ENCODE results near the gene CD27. TPM values are rescaled to one million over a fixed set of nuclear protein-coding genes. Genes with fewer than 3 reads are reported as not detected.

The CD27 gene
- total RNA-seq, 1 experiment from 2014 or later, result 0.23 TPM

DNA sequence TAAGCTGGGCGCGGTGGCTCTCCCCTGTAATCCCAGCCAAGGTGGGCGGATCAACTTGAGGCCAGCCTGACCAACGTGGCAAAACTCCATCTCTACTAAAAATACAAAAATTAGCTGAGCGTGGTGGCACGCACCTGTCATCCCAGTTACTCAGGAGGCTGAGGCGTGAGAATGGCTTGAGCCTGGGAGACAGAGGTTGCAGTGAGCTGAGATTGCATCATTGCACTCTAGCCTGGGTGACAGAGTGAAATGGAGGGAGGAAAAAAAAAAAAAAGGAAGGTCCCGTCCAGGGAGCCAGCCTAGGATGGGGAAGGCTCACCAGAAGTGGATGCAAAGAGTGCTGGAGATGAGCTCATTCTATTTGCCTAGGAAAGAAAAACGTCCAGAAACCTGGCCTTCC is 1.9 kb upstream of the CD27 start:
- DNase-seq (ENCODE audit: low read depth, low spot score), result no peak
- no peak for TF ChIP-seq CTCF (IDR thresholded peaks at IDR 0.05)
- TF ChIP-seq, protein P1, sequence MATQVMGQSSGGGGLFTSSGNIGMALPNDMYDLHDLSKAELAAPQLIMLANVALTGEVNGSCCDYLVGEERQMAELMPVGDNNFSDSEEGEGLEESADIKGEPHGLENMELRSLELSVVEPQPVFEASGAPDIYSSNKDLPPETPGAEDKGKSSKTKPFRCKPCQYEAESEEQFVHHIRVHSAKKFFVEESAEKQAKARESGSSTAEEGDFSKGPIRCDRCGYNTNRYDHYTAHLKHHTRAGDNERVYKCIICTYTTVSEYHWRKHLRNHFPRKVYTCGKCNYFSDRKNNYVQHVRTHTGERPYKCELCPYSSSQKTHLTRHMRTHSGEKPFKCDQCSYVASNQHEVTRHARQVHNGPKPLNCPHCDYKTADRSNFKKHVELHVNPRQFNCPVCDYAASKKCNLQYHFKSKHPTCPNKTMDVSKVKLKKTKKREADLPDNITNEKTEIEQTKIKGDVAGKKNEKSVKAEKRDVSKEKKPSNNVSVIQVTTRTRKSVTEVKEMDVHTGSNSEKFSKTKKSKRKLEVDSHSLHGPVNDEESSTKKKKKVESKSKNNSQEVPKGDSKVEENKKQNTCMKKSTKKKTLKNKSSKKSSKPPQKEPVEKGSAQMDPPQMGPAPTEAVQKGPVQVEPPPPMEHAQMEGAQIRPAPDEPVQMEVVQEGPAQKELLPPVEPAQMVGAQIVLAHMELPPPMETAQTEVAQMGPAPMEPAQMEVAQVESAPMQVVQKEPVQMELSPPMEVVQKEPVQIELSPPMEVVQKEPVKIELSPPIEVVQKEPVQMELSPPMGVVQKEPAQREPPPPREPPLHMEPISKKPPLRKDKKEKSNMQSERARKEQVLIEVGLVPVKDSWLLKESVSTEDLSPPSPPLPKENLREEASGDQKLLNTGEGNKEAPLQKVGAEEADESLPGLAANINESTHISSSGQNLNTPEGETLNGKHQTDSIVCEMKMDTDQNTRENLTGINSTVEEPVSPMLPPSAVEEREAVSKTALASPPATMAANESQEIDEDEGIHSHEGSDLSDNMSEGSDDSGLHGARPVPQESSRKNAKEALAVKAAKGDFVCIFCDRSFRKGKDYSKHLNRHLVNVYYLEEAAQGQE (IDR thresholded peaks at IDR 0.05; ENCODE audit: insufficient read depth in 1 of 2, low read depth in 2 of 2, low read length in 1 of 2), result no peak
- TF ChIP-seq SIN3A (IDR thresholded peaks at IDR 0.05; ENCODE audit: borderline replicate concordance, insufficient read depth, low read depth, low read length), result no peak
- TF ChIP-seq TCF7L2 (IDR thresholded peaks at IDR 0.05; ENCODE audit: low read depth, low read length), result no peak
- TF ChIP-seq POLR2AphosphoS5 (IDR thresholded peaks at IDR 0.05; ENCODE audit: low read depth, low read length), result no peak
- Histone ChIP-seq H3K9me3 (ENCODE audit: control insufficient read depth, insufficient read depth, low read depth, low read length) (no peaks in the 10 kb centered on the region), H3K27me3 (ENCODE audit: control insufficient read depth, insufficient read depth, low read length) (no peaks in the 10 kb centered on the region), H3K4me1 (ENCODE audit: control insufficient read depth, insufficient read depth, low read length) (no peaks in the 10 kb centered on the region), H3K27ac (ENCODE audit: low read length) (no peak overlapping the region), H3K36me3 (ENCODE audit: control insufficient read depth, insufficient read depth, low read length) (no peaks in the 10 kb centered on the region), H3K4me3 (ENCODE audit: low read depth in 2 of 2, low read length in 2 of 2) (no peak overlapping the region)
- BruUV-seq (replicated peaks), result no TSS peak
- ATAC-seq, result no peak
- ChIA-PET CTCF (interaction anchor here (0.6 kb wide), 3 partner anchors 23 to 100 kb away, joined by 3 to 6 read pairs (median 4); no protein-coding TSS in a partner anchor), POLR2A (interaction anchor here (0.6 to 0.7 kb wide), 4 partner anchors 14 to 264 kb away, joined by 5 to 9 read pairs (median 6); partner anchors contain the start of gene NOP2)
- intact Hi-C loops (cut with micrococcal nuclease; ENCODE audit: unreplicated experiment) (no loop called here), in situ Hi-C loops (cut with HindIII; ENCODE audit: low pct_unique_long_range_greater_than_20kb, low sequenced_read_pairs) (no loop called here)

DNA sequence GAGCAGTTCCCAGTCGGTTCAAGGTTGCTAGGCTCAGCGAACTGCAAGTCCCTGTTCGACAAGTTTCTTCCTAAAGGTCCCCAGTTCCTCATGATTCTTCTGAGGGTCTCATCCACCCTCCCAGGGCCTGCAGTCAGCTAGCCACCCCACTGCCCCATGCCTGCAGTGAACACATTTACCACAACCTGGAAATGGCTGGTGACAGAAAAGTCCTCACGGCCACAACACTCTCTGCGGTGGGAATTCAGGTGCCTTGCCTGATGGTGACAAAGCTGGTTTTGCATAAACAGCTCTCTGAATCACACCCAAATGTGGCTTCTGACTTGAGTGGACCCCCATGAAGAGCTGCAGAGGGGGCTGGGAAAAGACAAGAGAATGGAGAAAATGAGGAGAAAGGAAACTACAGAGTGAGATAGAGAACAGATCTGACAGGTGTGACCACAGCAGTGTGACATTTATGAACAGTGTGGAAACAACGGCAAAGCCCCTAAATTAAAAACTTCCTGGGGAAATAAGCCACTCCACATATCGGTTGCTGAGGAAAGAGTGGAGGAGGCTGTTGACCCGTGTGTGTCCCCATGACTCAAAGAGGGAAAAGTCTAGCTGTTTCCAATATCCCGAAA is 1.3 kb upstream of the CD27 start:
- no peaks in the 10 kb centered on the region for H3K4me1 ChIP-seq (ENCODE audit: control insufficient read depth, insufficient read depth, low read length)
- H3K4me3 ChIP-seq (ENCODE audit: low read depth in 2 of 2, low read length in 2 of 2), result no peak overlapping the region
- H3K9me3 ChIP-seq (ENCODE audit: control insufficient read depth, insufficient read depth, low read depth, low read length), result no peaks in the 10 kb centered on the region
- ATAC-seq, result no peak
- H3K36me3 ChIP-seq (ENCODE audit: control insufficient read depth, insufficient read depth, low read length), result no peaks in the 10 kb centered on the region
- CTCF ChIA-PET, result no interaction called here
- intact Hi-C loops (cut with micrococcal nuclease; ENCODE audit: unreplicated experiment), result no loop called here
- POLR2A ChIA-PET, result interaction anchor here (0.6 to 0.7 kb wide), 2 partner anchors 27 to 263 kb away, joined by 5 to 6 read pairs; no protein-coding TSS in a partner anchor
- in situ Hi-C loops (cut with HindIII; ENCODE audit: low pct_unique_long_range_greater_than_20kb, low sequenced_read_pairs), result no loop called here
- TF ChIP-seq SIN3A (IDR thresholded peaks at IDR 0.05; ENCODE audit: borderline replicate concordance, insufficient read depth, low read depth, low read length), result no peak
- TF ChIP-seq TCF7L2 (IDR thresholded peaks at IDR 0.05; ENCODE audit: low read depth, low read length), result no peak
- no peak for TF ChIP-seq CTCF (IDR thresholded peaks at IDR 0.05)
- TF ChIP-seq, protein P1 (IDR thresholded peaks at IDR 0.05; ENCODE audit: insufficient read depth in 1 of 2, low read depth in 2 of 2, low read length in 1 of 2), result no peak
- TF ChIP-seq POLR2AphosphoS5 (IDR thresholded peaks at IDR 0.05; ENCODE audit: low read depth, low read length), result no peak
- DNase-seq (ENCODE audit: low read depth, low spot score), result no peak
- BruUV-seq (replicated peaks), result no TSS peak
- H3K27me3 ChIP-seq (ENCODE audit: control insufficient read depth, insufficient read depth, low read length), result no peaks in the 10 kb centered on the region
- H3K27ac ChIP-seq (ENCODE audit: low read length), result no peak overlapping the region
